Breast epithelium (tissue), 4 donors: ENCODE measurements around the gene CCDC92. TPM values are rescaled to one million over a fixed set of nuclear protein-coding genes. Genes with fewer than 3 reads are reported as not detected.
"Not testable (repeated sequence)": the region's sequence is repeated elsewhere in the genome, so short reads cannot be mapped to it uniquely, and the experiment has no call there.

Source experiments
- DNase-seq, 2 donors: peaks; one replicate each; pipeline ENCODE4 v3.0.0-alpha.2; 2019; ENCODE audit warnings: low spot score in 2 of 2
- H3K27ac ChIP-seq, 2 donors: fragments of 200-600 bp; sonication (generic) in 1 of 2; one replicate each; pipeline ENCODE4 v1.5.1; 2016 to 2019; ENCODE audit warnings: mild to moderate bottlenecking in 1 of 2
- H3K27me3 ChIP-seq, 2 donors: fragments of 200-600 bp; sonication (generic) in 1 of 2; one replicate each; pipeline versions ENCODE4 v1.5.1 to v1.6.0; 2017 to 2019; ENCODE audit warnings: control low read depth in 1 of 2, mild to moderate bottlenecking in 1 of 2
- H3K36me3 ChIP-seq: fragments of 200-600 bp; one replicate; pipeline ENCODE4 v1.5.1; 2019
- H3K4me1 ChIP-seq, 2 donors: fragments of 200-600 bp; sonication (generic); one replicate each; pipeline ENCODE4 v1.5.1; 2016 to 2019; ENCODE audit warnings: control low read depth in 1 of 2
- H3K4me3 ChIP-seq, 3 donors: fragments of 200-600 bp; sonication (generic); 1 replicate in 2 of 3; 2 replicates in 1 of 3; pipeline ENCODE4 v1.5.1; 2016 to 2019; ENCODE audit warnings: mild to moderate bottlenecking in 3 of 3, moderate library complexity in 2 of 3
- H3K9me3 ChIP-seq, 2 donors: fragments of 200-600 bp; sonication (generic) in 1 of 2; one replicate each; pipeline ENCODE4 v1.5.1; 2016 to 2019; ENCODE audit warnings: control low read depth in 1 of 2
- POLR2A ChIP-seq: fragments of 450-650 bp; IDR thresholded peaks from one replicate; pipeline ENCODE4 v1.6.1; 2016; ENCODE audit warnings: antibody characterized with exemption, mild to moderate bottlenecking, moderate library complexity
- POLR2AphosphoS5 ChIP-seq, 3 donors: sonication (generic); formaldehyde crosslinking; IDR thresholded peaks; one replicate each; pipeline ENCODE4 v1.6.1; 2017; ENCODE audit warnings: antibody characterized with exemption in 3 of 3
- intact Hi-C: fragments of 100-400 bp; cut with DNase I; formaldehyde crosslinking; loops from one replicate; pipeline ENCODE4 v1.15.1; 2023; ENCODE audit warnings: low total_unique reads
- total RNA-seq, 3 donors: library from RNA; depleted of rRNA; stranded (reverse); fragments of >200 nt; gene quantifications; one replicate each; pipeline ENCODE4 v1.1.0, GENCODE V29; 2016
- TF ChIP-seq, protein P1 (sequence below), 3 donors: fragments of 450-650 bp; IDR thresholded peaks; one replicate each; pipeline ENCODE4 v1.5.1; 2016 to 2017; ENCODE audit warnings: antibody characterized with exemption in 3 of 3, mild to moderate bottlenecking in 3 of 3, moderate library complexity in 3 of 3

CCDC92 gene
- total RNA-seq, 3 donors from 2014 or later = 17.4 to 40.0 (median 24.6) TPM

DNA sequence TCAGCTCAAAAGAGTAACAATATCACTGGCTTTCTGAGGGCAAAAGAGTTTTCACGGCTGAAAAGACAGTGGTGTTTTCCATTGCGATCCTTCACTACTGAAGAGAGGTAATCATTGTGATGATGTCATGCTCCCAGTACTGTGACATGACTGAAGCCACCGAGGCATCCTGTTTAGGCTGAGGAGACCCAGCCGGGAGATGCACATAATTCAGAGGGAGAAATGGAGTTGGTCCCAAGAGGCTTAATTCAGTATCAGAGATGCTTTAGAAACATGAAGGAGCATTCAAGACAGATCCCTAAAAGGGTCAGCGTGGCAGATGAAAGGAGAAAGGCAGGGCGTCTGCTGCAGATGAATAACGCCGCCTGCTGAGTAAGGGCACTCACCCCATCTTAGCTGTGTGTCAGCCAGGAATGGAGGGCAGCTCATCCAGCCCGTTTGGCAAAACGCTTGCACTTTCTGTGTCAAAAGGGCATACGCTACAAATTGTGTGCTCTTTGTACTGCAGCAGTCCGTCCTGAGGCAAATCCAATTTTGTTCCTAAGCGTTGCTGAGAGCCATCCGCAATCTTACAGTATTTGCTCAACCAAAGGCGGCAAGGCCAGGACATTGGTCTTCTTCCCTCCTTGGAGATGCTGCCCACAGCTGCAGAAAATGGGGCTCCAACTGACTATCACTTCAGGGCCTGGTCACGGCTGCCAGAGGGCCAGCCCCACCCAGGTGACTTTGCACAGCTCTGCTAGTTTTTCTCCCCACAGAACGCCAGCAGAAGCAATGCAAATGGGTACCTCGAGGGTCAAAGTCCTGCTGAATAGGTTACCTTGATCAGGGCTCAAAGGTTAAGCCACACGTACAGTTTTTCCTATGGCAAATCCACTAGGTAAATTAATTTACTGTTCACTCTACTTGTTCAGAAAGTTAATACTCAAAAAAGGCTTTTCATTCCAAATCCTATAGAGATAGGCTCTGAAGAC is 23.5 kb downstream of the CCDC92 start:
- H3K4me3 ChIP-seq = no peak overlapping the region
- DNase-seq = no peak
- TF ChIP-seq, protein P1, sequence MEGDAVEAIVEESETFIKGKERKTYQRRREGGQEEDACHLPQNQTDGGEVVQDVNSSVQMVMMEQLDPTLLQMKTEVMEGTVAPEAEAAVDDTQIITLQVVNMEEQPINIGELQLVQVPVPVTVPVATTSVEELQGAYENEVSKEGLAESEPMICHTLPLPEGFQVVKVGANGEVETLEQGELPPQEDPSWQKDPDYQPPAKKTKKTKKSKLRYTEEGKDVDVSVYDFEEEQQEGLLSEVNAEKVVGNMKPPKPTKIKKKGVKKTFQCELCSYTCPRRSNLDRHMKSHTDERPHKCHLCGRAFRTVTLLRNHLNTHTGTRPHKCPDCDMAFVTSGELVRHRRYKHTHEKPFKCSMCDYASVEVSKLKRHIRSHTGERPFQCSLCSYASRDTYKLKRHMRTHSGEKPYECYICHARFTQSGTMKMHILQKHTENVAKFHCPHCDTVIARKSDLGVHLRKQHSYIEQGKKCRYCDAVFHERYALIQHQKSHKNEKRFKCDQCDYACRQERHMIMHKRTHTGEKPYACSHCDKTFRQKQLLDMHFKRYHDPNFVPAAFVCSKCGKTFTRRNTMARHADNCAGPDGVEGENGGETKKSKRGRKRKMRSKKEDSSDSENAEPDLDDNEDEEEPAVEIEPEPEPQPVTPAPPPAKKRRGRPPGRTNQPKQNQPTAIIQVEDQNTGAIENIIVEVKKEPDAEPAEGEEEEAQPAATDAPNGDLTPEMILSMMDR (IDR thresholded peaks at IDR 0.05) = no peak
- no peak for TF ChIP-seq POLR2A
- no peak for TF ChIP-seq POLR2AphosphoS5 (IDR thresholded peaks at IDR 0.05)
- no peaks in the 10 kb centered on the region for H3K27me3 ChIP-seq
- intact Hi-C loops = no loop called here
- H3K36me3 ChIP-seq = no peaks in the 10 kb centered on the region
- no peaks in the 10 kb centered on the region for H3K4me1 ChIP-seq
- H3K9me3 ChIP-seq = no peaks in the 10 kb centered on the region
- H3K27ac ChIP-seq = no peak overlapping the region

DNA sequence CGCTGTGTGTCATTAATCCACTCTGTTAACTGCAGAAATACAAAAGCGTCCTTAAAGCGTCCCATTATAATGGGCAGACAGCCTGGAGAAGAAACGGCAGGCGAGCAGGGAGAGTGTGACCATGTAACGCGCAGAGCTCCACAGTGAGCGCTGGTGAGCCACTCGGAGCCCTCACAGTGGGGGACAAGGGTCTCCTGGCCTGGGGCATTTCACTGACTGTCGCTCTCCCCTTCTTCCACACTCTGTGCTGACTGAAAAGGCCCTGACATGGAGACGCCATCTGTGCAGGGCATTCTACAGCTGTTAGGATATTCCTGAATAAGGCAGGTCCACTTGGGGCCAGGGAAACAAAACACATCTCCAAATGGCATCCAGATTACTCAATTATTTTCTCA is 24.2 kb downstream of the CCDC92 start:
- Histone ChIP-seq H3K36me3 (no peaks in the 10 kb centered on the region), H3K27me3 (no peaks in the 10 kb centered on the region), H3K9me3 (no peaks in the 10 kb centered on the region), H3K27ac (no peak overlapping the region), H3K4me1 (no peaks in the 10 kb centered on the region), H3K4me3 (no peak overlapping the region)
- TF ChIP-seq POLR2A = no peak
- TF ChIP-seq, protein P1 (IDR thresholded peaks at IDR 0.05) = no peak
- TF ChIP-seq POLR2AphosphoS5 (IDR thresholded peaks at IDR 0.05) = no peak
- intact Hi-C loops = no loop called here
- DNase-seq = no peak

DNA sequence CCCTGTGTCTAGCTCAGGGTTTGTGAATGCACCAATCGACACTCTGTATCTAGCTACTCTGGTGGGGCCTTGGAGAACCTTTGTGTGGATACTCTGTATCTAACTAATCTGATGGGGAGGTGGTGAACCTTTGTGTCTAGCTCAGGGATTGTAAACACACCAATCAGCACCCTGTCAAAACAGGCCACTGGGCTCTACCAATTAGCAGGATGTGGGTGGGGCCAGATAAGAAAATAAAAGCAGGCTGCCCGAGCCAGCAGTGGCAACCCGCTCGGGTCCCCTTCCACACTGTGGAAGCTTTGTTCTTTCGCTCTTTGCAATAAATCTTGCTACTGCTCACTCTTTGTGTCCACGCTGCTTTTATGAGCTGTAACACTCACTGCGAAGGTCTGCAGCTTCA is 25.1 kb downstream of the CCDC92 start:
- H3K27me3 ChIP-seq, DNase-seq, H3K27ac ChIP-seq, H3K4me1 ChIP-seq, H3K4me3 ChIP-seq, H3K9me3 ChIP-seq, intact Hi-C loops, H3K36me3 ChIP-seq: not testable (repeated sequence)

DNA sequence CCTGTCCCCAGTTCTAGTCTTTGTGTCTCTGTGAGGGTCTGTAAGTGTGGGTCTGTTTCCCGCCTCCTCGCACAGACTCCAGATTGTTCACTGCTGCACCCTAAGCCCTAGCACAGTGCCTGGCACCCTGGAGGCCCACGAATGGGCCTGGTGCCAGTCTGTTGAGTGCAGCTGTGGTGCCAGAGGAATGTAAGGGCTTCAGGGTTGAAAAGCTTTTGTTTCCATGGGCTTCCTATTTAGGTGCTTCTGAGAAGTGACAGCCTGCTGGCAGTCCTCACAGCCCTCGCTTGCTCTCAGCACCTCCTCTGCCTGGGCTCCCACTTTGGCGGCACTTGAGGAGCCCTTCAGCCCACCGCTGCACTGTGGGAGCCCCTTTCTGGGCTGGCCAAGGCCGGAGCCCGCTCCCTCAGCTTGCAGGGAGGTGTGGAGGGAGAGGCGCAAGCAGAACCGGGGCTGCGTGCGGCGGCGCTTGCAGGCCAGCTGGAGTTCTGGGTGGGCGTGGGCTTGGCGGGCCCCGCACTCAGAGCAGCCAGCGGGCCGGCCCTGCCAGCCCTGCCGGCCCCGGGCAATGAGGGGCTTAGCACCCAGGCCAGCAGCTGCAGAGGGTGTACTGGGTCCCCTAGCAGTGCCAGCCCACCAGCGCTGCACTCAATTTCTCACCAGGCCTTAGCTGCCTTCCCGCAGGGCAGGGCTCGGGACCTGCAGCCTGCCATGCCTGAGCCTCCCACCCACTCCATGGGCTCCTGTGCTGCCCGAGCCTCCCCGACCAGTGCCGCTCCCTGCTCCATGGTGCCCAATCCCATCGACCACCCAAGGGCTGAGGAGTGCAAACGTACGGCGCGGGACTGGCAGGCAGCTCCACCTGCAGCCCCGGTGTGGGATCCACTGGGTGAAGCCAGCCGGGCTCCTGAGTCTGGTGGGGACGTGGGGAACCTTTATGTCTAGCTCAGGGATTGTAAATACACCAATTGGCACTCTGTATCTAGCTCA is 25.8 kb downstream of the CCDC92 start:
- H3K9me3 ChIP-seq, DNase-seq, H3K27me3 ChIP-seq, H3K4me3 ChIP-seq, H3K4me1 ChIP-seq, intact Hi-C loops, H3K36me3 ChIP-seq: not testable (repeated sequence)
- peak overlapping the region in 1 of 2 donors; percentile 12 for H3K27ac ChIP-seq

DNA sequence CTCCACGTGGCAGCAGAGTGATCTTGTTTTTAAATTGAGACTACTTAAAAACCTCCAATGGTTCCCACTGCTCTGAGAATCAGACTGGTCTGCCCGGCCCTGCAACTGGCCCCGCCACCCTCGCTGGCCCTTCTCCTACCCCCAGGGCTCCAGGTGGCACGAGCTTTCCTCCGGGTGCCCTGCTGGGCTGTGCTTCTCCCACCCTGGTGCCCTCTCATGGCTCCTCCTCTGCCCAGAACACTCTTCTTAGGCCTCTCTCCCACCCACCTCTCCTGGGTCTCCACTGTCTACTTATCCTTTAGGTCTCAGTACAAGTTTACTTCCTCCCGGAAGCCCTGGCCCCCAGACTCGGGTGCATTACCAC is 26.5 kb downstream of the CCDC92 start:
- no peak for DNase-seq
- Histone ChIP-seq H3K4me3 (no peak overlapping the region), H3K4me1 (no peaks in the 10 kb centered on the region), H3K27ac (no peak overlapping the region), H3K9me3 (no peaks in the 10 kb centered on the region), H3K27me3 (no peaks in the 10 kb centered on the region), H3K36me3 (no peaks in the 10 kb centered on the region)
- TF ChIP-seq POLR2A (no peak), POLR2AphosphoS5 (IDR thresholded peaks at IDR 0.05) (no peak)
- TF ChIP-seq, protein P1 (IDR thresholded peaks at IDR 0.05) = no peak
- intact Hi-C loops = no loop called here
